ENCODE results near the gene ANKS3. TPM values are rescaled to one million over a fixed set of nuclear protein-coding genes. Genes with fewer than 3 reads are reported as not detected.

The ANKS3 gene
- polyA plus RNA-seq, 3 donors = 0.59 to 13.7 (median 0.95) TPM

GRCh38 chr16:4646773-4647643 is 87.1 kb downstream of the ANKS3 start:
- H3K4me2 ChIP-seq (replicated peaks; ENCODE audit: extremely low read depth, low read length, poor library complexity, severe bottlenecking) = no peak overlapping the region
- H3K4me3 Mint-ChIP-seq = no peak overlapping the region
- peaks cover 27 to 62% of the 10 kb centered on the region in 2 donors for H3K36me3 ChIP-seq (replicated peaks in 1 of 2; ENCODE audit: control insufficient read depth in 1 of 2, insufficient read depth in 2 of 2, low read length in 2 of 2)
- no peak for DNase-seq
- H3K36me3 Mint-ChIP-seq = peaks cover 34 to 67% of the 10 kb centered on the region in 2 donors
- no peaks in the 10 kb centered on the region for H3K27me3 Mint-ChIP-seq (ENCODE audit: low read depth in 3 of 3)
- WGBS (ENCODE audit: insufficient coverage) = 97% methylated on average over 17 of the region's 22 CpGs
- H3K9me3 ChIP-seq (replicated peaks in 1 of 2; ENCODE audit: control insufficient read depth in 1 of 2, insufficient read depth in 1 of 2, low read length in 2 of 2) = peaks cover 0 to 3% of the 10 kb centered on the region in 2 donors
- peak overlapping the region in 1 of 2 donors; percentile 14 for H3K27ac ChIP-seq (ENCODE audit: low read depth in 1 of 2, low read length in 2 of 2)
- H3K9ac ChIP-seq (ENCODE audit: insufficient read depth, low read length, poor library complexity, severe bottlenecking) = no peak overlapping the region
- peaks cover 87% of the 10 kb centered on the region for H3K79me2 ChIP-seq (ENCODE audit: insufficient read depth, low read length)
- H3K9me3 Mint-ChIP-seq = no peaks in the 10 kb centered on the region
- H3K4me1 ChIP-seq (ENCODE audit: control insufficient read depth in 1 of 2, insufficient read depth in 2 of 2, low read length in 2 of 2) = peaks cover 9 to 16% of the 10 kb centered on the region in 2 donors
- no peak overlapping the region for H2AFZ ChIP-seq (ENCODE audit: insufficient read depth, low read depth, low read length, poor library complexity, severe bottlenecking)
- H3K27me3 ChIP-seq (ENCODE audit: control insufficient read depth in 2 of 2, insufficient read depth in 2 of 2, low read length in 2 of 2) = no peaks in the 10 kb centered on the region
- peak overlapping the region in 2 of 7 donors; percentile 21 to 66 for H3K27ac Mint-ChIP-seq
- peaks cover 12% of the 10 kb centered on the region for H3K4me1 Mint-ChIP-seq
- no peak overlapping the region for H3K4me3 ChIP-seq (replicated peaks in 1 of 3; ENCODE audit: low read depth in 2 of 3, low read length in 3 of 3)
- H4K20me1 ChIP-seq (ENCODE audit: insufficient read depth, low read length) = peaks cover 100% of the 10 kb centered on the region
- TF ChIP-seq, protein P1, sequence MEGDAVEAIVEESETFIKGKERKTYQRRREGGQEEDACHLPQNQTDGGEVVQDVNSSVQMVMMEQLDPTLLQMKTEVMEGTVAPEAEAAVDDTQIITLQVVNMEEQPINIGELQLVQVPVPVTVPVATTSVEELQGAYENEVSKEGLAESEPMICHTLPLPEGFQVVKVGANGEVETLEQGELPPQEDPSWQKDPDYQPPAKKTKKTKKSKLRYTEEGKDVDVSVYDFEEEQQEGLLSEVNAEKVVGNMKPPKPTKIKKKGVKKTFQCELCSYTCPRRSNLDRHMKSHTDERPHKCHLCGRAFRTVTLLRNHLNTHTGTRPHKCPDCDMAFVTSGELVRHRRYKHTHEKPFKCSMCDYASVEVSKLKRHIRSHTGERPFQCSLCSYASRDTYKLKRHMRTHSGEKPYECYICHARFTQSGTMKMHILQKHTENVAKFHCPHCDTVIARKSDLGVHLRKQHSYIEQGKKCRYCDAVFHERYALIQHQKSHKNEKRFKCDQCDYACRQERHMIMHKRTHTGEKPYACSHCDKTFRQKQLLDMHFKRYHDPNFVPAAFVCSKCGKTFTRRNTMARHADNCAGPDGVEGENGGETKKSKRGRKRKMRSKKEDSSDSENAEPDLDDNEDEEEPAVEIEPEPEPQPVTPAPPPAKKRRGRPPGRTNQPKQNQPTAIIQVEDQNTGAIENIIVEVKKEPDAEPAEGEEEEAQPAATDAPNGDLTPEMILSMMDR (IDR thresholded peaks at IDR 0.05) = no peak
- intact Hi-C loops (cut with micrococcal nuclease) = no loop called here

Small RNA genes lying within 50 kb of the gene (small RNA-seq; reads per million reads assigned to genes)
- gene MIR6769A (ENCODE audit: insufficient read length, low read depth) (not detected), gene RF00017 (ENCODE audit: insufficient read length, low read depth) (not detected)

Other genes with a start within 250 kb of the ANKS3 start
- gene CDIP1, start 195.5 kb downstream of the ANKS3 start, polyA plus RNA-seq = 10 to 100 TPM in 2 of 3 donors, 1 to 10 TPM in 1; 8.6 to 11.2 (median 10.8) TPM
- gene C16orf96, start 177.9 kb downstream of the ANKS3 start, polyA plus RNA-seq = under 1 TPM in 1 of 3 donors, not detected in 2; 0.13 TPM
- gene UBALD1, start 119.4 kb downstream of the ANKS3 start, polyA plus RNA-seq = 10 to 100 TPM in 1 of 3 donors, 1 to 10 TPM in 2; 2.2 to 19.2 (median 2.8) TPM
- 10 to 100 TPM in 1 of 3 donors, 1 to 10 TPM in 2; 3.7 to 48.2 (median 4.7) TPM for gene MGRN1, start 109.4 kb downstream of the ANKS3 start, polyA plus RNA-seq
- 10 to 100 TPM; 40.0 to 62.7 (median 41.1) TPM for gene NUDT16L1, start 40.7 kb downstream of the ANKS3 start, polyA plus RNA-seq
- under 1 TPM in 2 of 3 donors, not detected in 1; 0.04 to 0.36 TPM for gene DNAAF8, start 266 bp upstream of the ANKS3 start, polyA plus RNA-seq
- 1 to 10 TPM; 2.4 to 5.6 (median 5.2) TPM for gene ZNF500, start 32.9 kb upstream of the ANKS3 start, polyA plus RNA-seq
- not detected for gene SEPTIN12, start 54.1 kb upstream of the ANKS3 start, polyA plus RNA-seq
- gene SMIM22, start 61.1 kb upstream of the ANKS3 start, polyA plus RNA-seq = not detected
- gene ROGDI, start 68.4 kb upstream of the ANKS3 start, polyA plus RNA-seq = 100 to 1,000 TPM in 1 of 3 donors, 10 to 100 TPM in 2; 40.9 to 126 (median 54.4) TPM
- 10 to 100 TPM; 34.2 to 41.9 (median 39.3) TPM for gene GLYR1, start 113.0 kb upstream of the ANKS3 start, polyA plus RNA-seq
- 10 to 100 TPM in 1 of 3 donors, 1 to 10 TPM in 2; 5.3 to 24.5 (median 7.3) TPM for gene UBN1, start 113.2 kb upstream of the ANKS3 start, polyA plus RNA-seq
- under 1 TPM in 1 of 3 donors, not detected in 2; 0.02 TPM for gene PPL, start 202.9 kb upstream of the ANKS3 start, polyA plus RNA-seq
- under 1 TPM in 1 of 3 donors, not detected in 2; 0.03 TPM for gene SEC14L5, start 224.1 kb upstream of the ANKS3 start, polyA plus RNA-seq